Tibial nerve (tissue), 3 donors: ENCODE results near the gene ZNF138.

Source experiments
- POLR2A ChIP-seq, 2 donors: fragments of 450-650 bp; IDR thresholded peaks; one replicate each; pipeline ENCODE4 v1.6.1; 2017; ENCODE audit warnings: antibody characterized with exemption in 2 of 2, mild to moderate bottlenecking in 2 of 2, moderate library complexity in 2 of 2
- TF ChIP-seq, protein P1 (sequence below), 5 experiments: fragments of 200-600 bp in 3 of 5; fragments of 450-650 bp in 2 of 5; sonication (generic) in 3 of 5; IDR thresholded peaks; one replicate each; pipeline ENCODE4 v1.5.1; 2016 to 2019; ENCODE audit warnings: antibody characterized with exemption in 5 of 5, mild to moderate bottlenecking in 3 of 5, moderate library complexity in 2 of 5

DNA sequence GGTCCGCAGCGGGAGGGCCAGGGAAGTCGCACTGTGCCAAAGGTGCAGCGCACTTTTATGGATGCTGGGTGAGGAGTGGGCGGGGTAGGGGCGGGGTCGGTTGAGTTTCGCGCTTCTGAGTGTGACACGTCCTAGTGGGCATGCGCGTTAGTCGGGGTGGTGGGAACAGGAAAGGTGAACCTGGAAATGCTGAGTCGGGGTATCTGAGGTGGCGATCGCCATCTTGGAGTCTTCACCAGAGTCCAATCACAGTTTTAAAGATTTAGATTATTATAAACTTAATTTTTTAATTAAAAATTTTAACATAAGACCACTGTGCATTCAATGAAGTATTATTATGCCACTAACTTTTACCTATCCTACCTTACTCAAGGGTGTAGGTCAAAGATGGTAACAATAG, 45.7 kb downstream of the ZNF138 start:
- no peak for TF ChIP-seq POLR2A (IDR thresholded peaks at IDR 0.05)
- TF ChIP-seq, protein P1, sequence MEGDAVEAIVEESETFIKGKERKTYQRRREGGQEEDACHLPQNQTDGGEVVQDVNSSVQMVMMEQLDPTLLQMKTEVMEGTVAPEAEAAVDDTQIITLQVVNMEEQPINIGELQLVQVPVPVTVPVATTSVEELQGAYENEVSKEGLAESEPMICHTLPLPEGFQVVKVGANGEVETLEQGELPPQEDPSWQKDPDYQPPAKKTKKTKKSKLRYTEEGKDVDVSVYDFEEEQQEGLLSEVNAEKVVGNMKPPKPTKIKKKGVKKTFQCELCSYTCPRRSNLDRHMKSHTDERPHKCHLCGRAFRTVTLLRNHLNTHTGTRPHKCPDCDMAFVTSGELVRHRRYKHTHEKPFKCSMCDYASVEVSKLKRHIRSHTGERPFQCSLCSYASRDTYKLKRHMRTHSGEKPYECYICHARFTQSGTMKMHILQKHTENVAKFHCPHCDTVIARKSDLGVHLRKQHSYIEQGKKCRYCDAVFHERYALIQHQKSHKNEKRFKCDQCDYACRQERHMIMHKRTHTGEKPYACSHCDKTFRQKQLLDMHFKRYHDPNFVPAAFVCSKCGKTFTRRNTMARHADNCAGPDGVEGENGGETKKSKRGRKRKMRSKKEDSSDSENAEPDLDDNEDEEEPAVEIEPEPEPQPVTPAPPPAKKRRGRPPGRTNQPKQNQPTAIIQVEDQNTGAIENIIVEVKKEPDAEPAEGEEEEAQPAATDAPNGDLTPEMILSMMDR (IDR thresholded peaks at IDR 0.05) = no peak
